Measurements from ENCODE around the gene TMEM26.

DNA sequence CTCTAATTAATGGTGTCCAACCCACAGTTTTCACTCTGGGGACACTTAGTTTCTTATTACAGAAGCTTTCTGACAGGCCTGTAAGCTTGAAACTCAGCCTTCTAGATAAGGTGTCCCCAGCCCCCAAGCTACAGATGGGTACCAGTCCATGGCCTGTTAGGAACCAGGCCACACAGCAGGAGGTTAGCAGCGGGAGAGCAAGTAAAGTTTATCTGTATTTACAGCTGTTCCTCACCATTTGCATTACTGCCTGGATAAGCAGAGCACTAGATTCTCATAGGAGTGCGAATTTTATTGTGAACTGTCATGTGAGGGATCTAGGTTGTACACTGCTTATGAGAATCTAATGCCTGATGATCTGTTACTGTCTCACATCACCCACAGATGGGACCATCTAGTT lies 93.7 kb downstream of the TMEM26 start:
- TF ChIP-seq, protein P1, sequence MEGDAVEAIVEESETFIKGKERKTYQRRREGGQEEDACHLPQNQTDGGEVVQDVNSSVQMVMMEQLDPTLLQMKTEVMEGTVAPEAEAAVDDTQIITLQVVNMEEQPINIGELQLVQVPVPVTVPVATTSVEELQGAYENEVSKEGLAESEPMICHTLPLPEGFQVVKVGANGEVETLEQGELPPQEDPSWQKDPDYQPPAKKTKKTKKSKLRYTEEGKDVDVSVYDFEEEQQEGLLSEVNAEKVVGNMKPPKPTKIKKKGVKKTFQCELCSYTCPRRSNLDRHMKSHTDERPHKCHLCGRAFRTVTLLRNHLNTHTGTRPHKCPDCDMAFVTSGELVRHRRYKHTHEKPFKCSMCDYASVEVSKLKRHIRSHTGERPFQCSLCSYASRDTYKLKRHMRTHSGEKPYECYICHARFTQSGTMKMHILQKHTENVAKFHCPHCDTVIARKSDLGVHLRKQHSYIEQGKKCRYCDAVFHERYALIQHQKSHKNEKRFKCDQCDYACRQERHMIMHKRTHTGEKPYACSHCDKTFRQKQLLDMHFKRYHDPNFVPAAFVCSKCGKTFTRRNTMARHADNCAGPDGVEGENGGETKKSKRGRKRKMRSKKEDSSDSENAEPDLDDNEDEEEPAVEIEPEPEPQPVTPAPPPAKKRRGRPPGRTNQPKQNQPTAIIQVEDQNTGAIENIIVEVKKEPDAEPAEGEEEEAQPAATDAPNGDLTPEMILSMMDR (IDR thresholded peaks at IDR 0.05): no peak
- no peak for TF ChIP-seq POLR2A (IDR thresholded peaks at IDR 0.05)

Data from Peyer's patch (tissue), 4 donors.